OCI-LY7 (cell line): ENCODE results near the gene TMX4.

ENCODE experiments used
- EZH2phosphoT487 ChIP-seq: fragments of 200-600 bp; sonication (generic); IDR thresholded peaks from 2 replicates; pipeline ENCODE4 v1.6.1; 2018; ENCODE audit warnings: low read depth, borderline replicate concordance, mild to moderate bottlenecking, mixed run types, antibody characterized with exemption, low read length, moderate library complexity, mixed read lengths
- TF ChIP-seq, protein P1 (sequence below): fragments of 200-600 bp; sonication (generic); conservative IDR thresholded peaks from 2 replicates; pipeline ENCODE4 v1.5.1; 2014; ENCODE audit warnings: mild to moderate bottlenecking, antibody characterized with exemption, low read length, moderate library complexity, mixed read lengths

DNA sequence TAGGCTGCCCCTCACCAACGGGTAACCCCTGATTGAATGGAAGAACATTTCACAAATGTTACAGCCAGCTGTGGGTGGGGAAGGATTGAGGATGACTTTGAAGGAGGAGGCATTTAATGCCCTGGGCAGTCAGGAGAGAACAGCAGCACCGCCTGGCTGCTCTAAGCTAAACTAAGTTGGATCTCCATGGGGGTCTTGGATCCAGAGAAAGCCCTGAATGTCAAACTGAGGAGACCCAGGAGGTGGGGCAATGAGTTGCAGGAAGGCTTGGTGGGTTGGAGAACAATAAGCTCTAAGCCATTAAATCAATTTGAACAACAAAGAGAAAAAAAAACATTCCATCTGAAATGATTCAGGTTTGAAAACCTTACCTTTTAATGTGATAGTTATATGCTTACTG, 35.4 kb downstream of the TMX4 start:
- TF ChIP-seq, protein P1, sequence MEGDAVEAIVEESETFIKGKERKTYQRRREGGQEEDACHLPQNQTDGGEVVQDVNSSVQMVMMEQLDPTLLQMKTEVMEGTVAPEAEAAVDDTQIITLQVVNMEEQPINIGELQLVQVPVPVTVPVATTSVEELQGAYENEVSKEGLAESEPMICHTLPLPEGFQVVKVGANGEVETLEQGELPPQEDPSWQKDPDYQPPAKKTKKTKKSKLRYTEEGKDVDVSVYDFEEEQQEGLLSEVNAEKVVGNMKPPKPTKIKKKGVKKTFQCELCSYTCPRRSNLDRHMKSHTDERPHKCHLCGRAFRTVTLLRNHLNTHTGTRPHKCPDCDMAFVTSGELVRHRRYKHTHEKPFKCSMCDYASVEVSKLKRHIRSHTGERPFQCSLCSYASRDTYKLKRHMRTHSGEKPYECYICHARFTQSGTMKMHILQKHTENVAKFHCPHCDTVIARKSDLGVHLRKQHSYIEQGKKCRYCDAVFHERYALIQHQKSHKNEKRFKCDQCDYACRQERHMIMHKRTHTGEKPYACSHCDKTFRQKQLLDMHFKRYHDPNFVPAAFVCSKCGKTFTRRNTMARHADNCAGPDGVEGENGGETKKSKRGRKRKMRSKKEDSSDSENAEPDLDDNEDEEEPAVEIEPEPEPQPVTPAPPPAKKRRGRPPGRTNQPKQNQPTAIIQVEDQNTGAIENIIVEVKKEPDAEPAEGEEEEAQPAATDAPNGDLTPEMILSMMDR: no peak
- no peak for TF ChIP-seq EZH2phosphoT487
